GM12872 (cell line): Measurements from ENCODE around the gene PRR15.

Source experiments
- CTCF ChIP-seq: IDR thresholded peaks from 3 replicates; pipeline ENCODE4 v1.5.1; 2011; ENCODE audit warnings: low read depth, mild to moderate bottlenecking, low read length, moderate library complexity; ENCODE audit not compliant: insufficient read depth

Gene PRR15

GRCh38 chr7:29562307-29562706 is 1.3 kb upstream of the PRR15 start:
- no peak for TF ChIP-seq CTCF

- no peak for TF ChIP-seq CTCF
Measured at GRCh38 chr7:29564496-29565223, 1.0 kb downstream of the PRR15 start.

- TF ChIP-seq CTCF = no peak
Measured at GRCh38 chr7:29565224-29565630, 1.6 kb downstream of the PRR15 start.

- no peak for TF ChIP-seq CTCF
Measured at GRCh38 chr7:29565634-29565981, 2.0 kb downstream of the PRR15 start.

GRCh38 chr7:29565982-29566746 is 2.5 kb downstream of the PRR15 start:
- TF ChIP-seq CTCF = no peak

GRCh38 chr7:29567174-29567573 is 3.5 kb downstream of the PRR15 start:
- no peak for TF ChIP-seq CTCF

- TF ChIP-seq CTCF = no peak
Measured at GRCh38 chr7:29569648-29570047, 6.0 kb downstream of the PRR15 start.
